ENCODE results near the gene CRIM1. TPM values are rescaled to one million over a fixed set of nuclear protein-coding genes. Genes with fewer than 3 reads are reported as not detected.

Gene CRIM1
- total and polyA plus RNA-seq, 4 donors: 2.2 to 22.1 (median 9.6) TPM

DNA sequence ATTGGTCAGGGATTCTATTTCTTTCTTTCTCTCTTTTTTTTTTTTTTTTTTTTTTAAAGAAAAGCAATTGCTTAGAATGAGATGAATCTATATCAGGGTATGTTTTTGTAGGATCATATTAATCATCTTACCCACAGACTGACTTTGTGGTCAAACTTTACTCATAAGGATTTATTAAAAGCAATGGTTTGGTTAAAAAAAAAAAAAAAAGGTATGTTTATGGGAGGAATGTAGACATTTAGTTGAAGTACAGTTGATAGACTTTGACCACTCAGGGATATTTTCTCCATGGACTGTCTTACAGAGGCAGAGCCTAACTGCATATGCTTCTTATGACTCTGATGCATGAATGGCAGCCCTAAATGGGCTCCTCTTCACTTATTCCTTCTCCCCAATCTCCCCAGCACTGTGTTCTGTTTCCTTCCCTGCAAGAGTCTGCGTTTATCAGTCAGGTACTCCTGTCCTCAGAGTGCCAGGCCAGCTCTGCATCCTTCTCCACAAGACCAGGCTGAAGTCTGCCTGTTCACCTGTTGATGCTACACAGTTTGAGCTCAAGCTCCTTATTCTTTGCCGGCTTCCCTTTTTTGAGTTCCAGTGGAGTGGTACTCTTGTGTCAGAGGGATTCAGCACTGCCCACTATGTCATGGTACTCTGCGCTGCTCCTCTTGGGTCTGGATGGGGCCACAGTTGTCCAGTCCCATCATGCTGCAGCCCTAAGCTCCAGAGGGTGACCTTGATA lies 24.3 kb downstream of the CRIM1 start:
- Histone ChIP-seq H3K36me3 (ENCODE audit: control insufficient read depth in 4 of 4, insufficient read depth in 3 of 4, low read depth in 1 of 4, low read length in 3 of 4) (no peaks in the 10 kb centered on the region), H3K9ac (ENCODE audit: low read depth in 1 of 2, low read length in 2 of 2) (no peak overlapping the region), H3K27ac (ENCODE audit: low read depth in 1 of 2, low read length in 2 of 2) (no peak overlapping the region), H3K4me3 (ENCODE audit: low read depth in 1 of 3, low read length in 3 of 3) (no peak overlapping the region), H3K27me3 (ENCODE audit: control insufficient read depth in 4 of 4, insufficient read depth in 4 of 4, low read length in 3 of 4) (no peaks in the 10 kb centered on the region), H3K4me1 (ENCODE audit: control insufficient read depth in 4 of 4, insufficient read depth in 4 of 4, low read length in 3 of 4) (peaks cover 0 to 13% (median 3%) of the 10 kb centered on the region in 4 donors), H3K9me3 (ENCODE audit: control insufficient read depth in 4 of 4, low read length in 3 of 4) (no peaks in the 10 kb centered on the region)
- DNase-seq (ENCODE audit: low spot score): no peak
- 90% methylated on average over 3 of the region's 3 CpGs for WGBS
- TF ChIP-seq FOXA1 (IDR thresholded peaks at IDR 0.05): no peak
- no peak for TF ChIP-seq RAD21 (IDR thresholded peaks at IDR 0.05)
- TF ChIP-seq JUND (IDR thresholded peaks at IDR 0.05): no peak
- TF ChIP-seq CTCF (IDR thresholded peaks at IDR 0.05; ENCODE audit: low read depth, low read length, missing input control): no peak
- TF ChIP-seq EGR1 (IDR thresholded peaks at IDR 0.05; ENCODE audit: low read depth in 2 of 2): no peak
- no peak for TF ChIP-seq TAF1 (conservative IDR thresholded peaks at IDR 0.05)
- TF ChIP-seq SP1 (IDR thresholded peaks at IDR 0.05): no peak
- no peak for TF ChIP-seq RXRA (IDR thresholded peaks at IDR 0.05)
- TF ChIP-seq, protein P1, sequence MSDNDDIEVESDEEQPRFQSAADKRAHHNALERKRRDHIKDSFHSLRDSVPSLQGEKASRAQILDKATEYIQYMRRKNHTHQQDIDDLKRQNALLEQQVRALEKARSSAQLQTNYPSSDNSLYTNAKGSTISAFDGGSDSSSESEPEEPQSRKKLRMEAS (IDR thresholded peaks at IDR 0.05): no peak
- TF ChIP-seq, protein P2, sequence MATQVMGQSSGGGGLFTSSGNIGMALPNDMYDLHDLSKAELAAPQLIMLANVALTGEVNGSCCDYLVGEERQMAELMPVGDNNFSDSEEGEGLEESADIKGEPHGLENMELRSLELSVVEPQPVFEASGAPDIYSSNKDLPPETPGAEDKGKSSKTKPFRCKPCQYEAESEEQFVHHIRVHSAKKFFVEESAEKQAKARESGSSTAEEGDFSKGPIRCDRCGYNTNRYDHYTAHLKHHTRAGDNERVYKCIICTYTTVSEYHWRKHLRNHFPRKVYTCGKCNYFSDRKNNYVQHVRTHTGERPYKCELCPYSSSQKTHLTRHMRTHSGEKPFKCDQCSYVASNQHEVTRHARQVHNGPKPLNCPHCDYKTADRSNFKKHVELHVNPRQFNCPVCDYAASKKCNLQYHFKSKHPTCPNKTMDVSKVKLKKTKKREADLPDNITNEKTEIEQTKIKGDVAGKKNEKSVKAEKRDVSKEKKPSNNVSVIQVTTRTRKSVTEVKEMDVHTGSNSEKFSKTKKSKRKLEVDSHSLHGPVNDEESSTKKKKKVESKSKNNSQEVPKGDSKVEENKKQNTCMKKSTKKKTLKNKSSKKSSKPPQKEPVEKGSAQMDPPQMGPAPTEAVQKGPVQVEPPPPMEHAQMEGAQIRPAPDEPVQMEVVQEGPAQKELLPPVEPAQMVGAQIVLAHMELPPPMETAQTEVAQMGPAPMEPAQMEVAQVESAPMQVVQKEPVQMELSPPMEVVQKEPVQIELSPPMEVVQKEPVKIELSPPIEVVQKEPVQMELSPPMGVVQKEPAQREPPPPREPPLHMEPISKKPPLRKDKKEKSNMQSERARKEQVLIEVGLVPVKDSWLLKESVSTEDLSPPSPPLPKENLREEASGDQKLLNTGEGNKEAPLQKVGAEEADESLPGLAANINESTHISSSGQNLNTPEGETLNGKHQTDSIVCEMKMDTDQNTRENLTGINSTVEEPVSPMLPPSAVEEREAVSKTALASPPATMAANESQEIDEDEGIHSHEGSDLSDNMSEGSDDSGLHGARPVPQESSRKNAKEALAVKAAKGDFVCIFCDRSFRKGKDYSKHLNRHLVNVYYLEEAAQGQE (IDR thresholded peaks at IDR 0.05): no peak
- no peak for TF ChIP-seq FOXA2 (IDR thresholded peaks at IDR 0.05)
- TF ChIP-seq NR2F2 (IDR thresholded peaks at IDR 0.05): no peak
- TF ChIP-seq HNF4A (conservative IDR thresholded peaks at IDR 0.05): no peak
- no peak for TF ChIP-seq YY1 (IDR thresholded peaks at IDR 0.05)
- TF ChIP-seq, protein P3, sequence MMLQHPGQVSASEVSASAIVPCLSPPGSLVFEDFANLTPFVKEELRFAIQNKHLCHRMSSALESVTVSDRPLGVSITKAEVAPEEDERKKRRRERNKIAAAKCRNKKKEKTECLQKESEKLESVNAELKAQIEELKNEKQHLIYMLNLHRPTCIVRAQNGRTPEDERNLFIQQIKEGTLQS (IDR thresholded peaks at IDR 0.05): no peak
- TF ChIP-seq GABPA (IDR thresholded peaks at IDR 0.05 in 1 of 2, conservative IDR thresholded peaks at IDR 0.05 in 1 of 2): no peak
- no peak for TF ChIP-seq HNF4G (IDR thresholded peaks at IDR 0.05)
- TF ChIP-seq ZBTB33 (IDR thresholded peaks at IDR 0.05): no peak
